Measurements from ENCODE around the gene EPM2AIP1.

DNA sequence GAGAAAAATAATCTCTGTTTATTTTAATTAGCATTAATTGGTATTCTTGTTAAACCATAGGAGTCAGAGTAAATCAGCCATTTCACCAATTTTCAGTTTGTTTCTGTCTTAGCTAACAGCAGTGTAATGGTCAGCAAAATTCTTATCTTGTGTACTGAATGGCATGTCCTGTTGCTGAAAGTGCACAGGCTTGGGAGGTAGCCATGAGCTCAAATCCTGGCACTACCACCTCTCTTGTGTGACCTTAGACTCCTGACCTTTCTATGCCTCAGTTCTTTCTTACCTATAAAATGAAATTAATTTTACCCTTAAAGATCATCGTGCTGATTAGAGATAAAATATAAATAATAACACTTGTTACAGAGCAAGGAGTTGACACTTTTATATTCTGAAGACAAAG is 36.2 kb upstream of the EPM2AIP1 start:
- TF ChIP-seq, protein P1, sequence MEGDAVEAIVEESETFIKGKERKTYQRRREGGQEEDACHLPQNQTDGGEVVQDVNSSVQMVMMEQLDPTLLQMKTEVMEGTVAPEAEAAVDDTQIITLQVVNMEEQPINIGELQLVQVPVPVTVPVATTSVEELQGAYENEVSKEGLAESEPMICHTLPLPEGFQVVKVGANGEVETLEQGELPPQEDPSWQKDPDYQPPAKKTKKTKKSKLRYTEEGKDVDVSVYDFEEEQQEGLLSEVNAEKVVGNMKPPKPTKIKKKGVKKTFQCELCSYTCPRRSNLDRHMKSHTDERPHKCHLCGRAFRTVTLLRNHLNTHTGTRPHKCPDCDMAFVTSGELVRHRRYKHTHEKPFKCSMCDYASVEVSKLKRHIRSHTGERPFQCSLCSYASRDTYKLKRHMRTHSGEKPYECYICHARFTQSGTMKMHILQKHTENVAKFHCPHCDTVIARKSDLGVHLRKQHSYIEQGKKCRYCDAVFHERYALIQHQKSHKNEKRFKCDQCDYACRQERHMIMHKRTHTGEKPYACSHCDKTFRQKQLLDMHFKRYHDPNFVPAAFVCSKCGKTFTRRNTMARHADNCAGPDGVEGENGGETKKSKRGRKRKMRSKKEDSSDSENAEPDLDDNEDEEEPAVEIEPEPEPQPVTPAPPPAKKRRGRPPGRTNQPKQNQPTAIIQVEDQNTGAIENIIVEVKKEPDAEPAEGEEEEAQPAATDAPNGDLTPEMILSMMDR (IDR thresholded peaks at IDR 0.05) = no peak
- no peak for TF ChIP-seq POLR2A (IDR thresholded peaks at IDR 0.05)
